Activated CD4-positive, CD25-positive, alpha-beta regulatory T cell treated with anti-CD3 and anti-CD28 coated beads, Interleukin-2, amount 50 U/mL, for 16 hours (primary cell): Measurements from ENCODE around the gene TBCK.
"Not testable (repeated sequence)": the region's sequence is repeated elsewhere in the genome, so short reads cannot be mapped to it uniquely, and the experiment has no call there.

Experiments
- DNase-seq: peaks from one replicate; pipeline ENCODE4 v3.0.0-alpha.2; 2020; ENCODE audit warnings: low read depth, low spot score

TBCK gene

GRCh38 chr4:106119949-106120555, 196.0 kb downstream of the TBCK start:
- not testable (repeated sequence) for DNase-seq

- DNase-seq, result no peak
Measured at GRCh38 chr4:106116025-106116424, 200.0 kb downstream of the TBCK start.

- no peak for DNase-seq
Measured at GRCh38 chr4:106114270-106114669, 201.7 kb downstream of the TBCK start.

- not testable (repeated sequence) for DNase-seq
Measured at GRCh38 chr4:106111778-106112469, 204.1 kb downstream of the TBCK start.

- no peak for DNase-seq
Measured at GRCh38 chr4:106109929-106110328, 206.1 kb downstream of the TBCK start.

- no peak for DNase-seq
Measured at GRCh38 chr4:106105697-106106096, 210.3 kb downstream of the TBCK start.

GRCh38 chr4:106104276-106104675, 211.7 kb downstream of the TBCK start:
- DNase-seq, result no peak

GRCh38 chr4:106096454-106096853, 219.6 kb downstream of the TBCK start:
- no peak for DNase-seq

- no peak for DNase-seq
Measured at GRCh38 chr4:106095408-106095807, 220.6 kb downstream of the TBCK start.

GRCh38 chr4:106092361-106093040, 223.5 kb downstream of the TBCK start:
- no peak for DNase-seq

GRCh38 chr4:106090826-106091225, 225.2 kb downstream of the TBCK start:
- DNase-seq, result no peak

- DNase-seq, result no peak
Measured at GRCh38 chr4:106083065-106083464, 232.9 kb downstream of the TBCK start.

- DNase-seq, result no peak
Measured at GRCh38 chr4:106080376-106080775, 235.6 kb downstream of the TBCK start.

- no peak for DNase-seq
Measured at GRCh38 chr4:106079616-106080015, 236.4 kb downstream of the TBCK start.

GRCh38 chr4:106065018-106065417, 251.0 kb downstream of the TBCK start:
- no peak for DNase-seq

- DNase-seq, result no peak
Measured at GRCh38 chr4:106063009-106063408, 253.0 kb downstream of the TBCK start.

GRCh38 chr4:106062452-106062875, 253.5 kb downstream of the TBCK start:
- DNase-seq, result no peak

- no peak for DNase-seq
Measured at GRCh38 chr4:106058921-106059320, 257.1 kb downstream of the TBCK start.

GRCh38 chr4:106056914-106057313, 259.1 kb downstream of the TBCK start:
- no peak for DNase-seq

- no peak for DNase-seq
Measured at GRCh38 chr4:106051514-106051913, 264.5 kb downstream of the TBCK start.

GRCh38 chr4:106049490-106049889, 266.5 kb downstream of the TBCK start:
- no peak for DNase-seq

- no peak for DNase-seq
Measured at GRCh38 chr4:106048250-106048971, 267.6 kb downstream of the TBCK start.
